T-helper 1 cell treated with Interleukin-12 subunit alpha and Interleukin-12 subunit beta and Interleukin-4 antibody, amounts not matched to agents 30 ng/mL and 1 ng/mL, for 36 hours (primary cell): Measurements from ENCODE around the gene MED27. TPM values are rescaled to one million over a fixed set of nuclear protein-coding genes. Genes with fewer than 3 reads are reported as not detected.

Source experiments
- intact Hi-C: fragments of 100-400 bp; cut with micrococcal nuclease; formaldehyde crosslinking; loops from one replicate; pipeline ENCODE4 v1.15.1; 2024
- total RNA-seq: library from RNA; stranded (reverse); gene quantifications from 2 replicates; pipeline ENCODE4 v1.2.3, GENCODE V29; 2022

MED27 gene
- total RNA-seq, 1 donor from 2014 or later, result 29.5 TPM

- intact Hi-C loops, result no loop called here
Observed at GRCh38 chr9:131817627-131818026, 262.0 kb downstream of the MED27 start.

GRCh38 chr9:131817073-131817472 is 262.6 kb downstream of the MED27 start:
- intact Hi-C loops, result no loop called here

GRCh38 chr9:131815970-131816873 is 263.4 kb downstream of the MED27 start:
- intact Hi-C loops, result no loop called here

GRCh38 chr9:131814707-131815106 is 265.0 kb downstream of the MED27 start:
- intact Hi-C loops, result no loop called here

GRCh38 chr9:131813116-131813515 is 266.6 kb downstream of the MED27 start:
- intact Hi-C loops, result no loop called here

- intact Hi-C loops, result no loop called here
Observed at GRCh38 chr9:131812116-131812790, 267.4 kb downstream of the MED27 start.

- intact Hi-C loops, result no loop called here
Observed at GRCh38 chr9:131811405-131811804, 268.3 kb downstream of the MED27 start.

GRCh38 chr9:131810351-131811170 is 269.1 kb downstream of the MED27 start:
- intact Hi-C loops, result no loop called here

Other genes with a start within 250 kb of the MED27 start
- 10.1 and 12.2 TPM in 2 replicates for gene NTNG2, start 82.2 kb upstream of the MED27 start, total RNA-seq